ENCODE results near the gene HMGCL. TPM values are rescaled to one million over a fixed set of nuclear protein-coding genes. Genes with fewer than 3 reads are reported as not detected.

Gene HMGCL
- polyA plus RNA-seq, 1 donor (not counting 4 experiments of a cell fraction or from before 2014, with no cell fraction given): 24.1 TPM

- dilution Hi-C loops (cut with MboI; ENCODE audit: extremely low pct_ligation_motif_present, low sequenced_read_pairs): no loop called here
- peaks cover 7 to 19% of the 10 kb centered on the region in 2 experiments for H3K36me3 ChIP-seq (ENCODE audit: control insufficient read depth in 2 of 2, extremely low read depth in 1 of 2, insufficient read depth in 2 of 2, low read length in 2 of 2)
These were observed 8.3 kb downstream of the HMGCL start for GRCh38 chr1:23816906-23817305.

GRCh38 chr1:23816361-23816760 is 8.9 kb downstream of the HMGCL start:
- Histone ChIP-seq H3K27me3 (ENCODE audit: control insufficient read depth, extremely low read depth, insufficient read depth, low read length) (no peaks in the 10 kb centered on the region), H3K79me2 (ENCODE audit: control insufficient read depth, insufficient read depth, low read length) (no peaks in the 10 kb centered on the region), H3K9ac (ENCODE audit: control insufficient read depth, extremely low read depth, insufficient read depth, low read length) (no peak overlapping the region), H3K4me2 (ENCODE audit: control insufficient read depth, extremely low read depth, insufficient read depth, low read depth, low read length) (no peak overlapping the region), H3K27ac (ENCODE audit: control insufficient read depth, insufficient read depth, low read length) (no peak overlapping the region), H3K36me3 (ENCODE audit: control insufficient read depth in 2 of 2, extremely low read depth in 1 of 2, insufficient read depth in 2 of 2, low read length in 2 of 2) (peaks cover 7 to 19% of the 10 kb centered on the region in 2 experiments), H3K4me1 (ENCODE audit: control insufficient read depth, extremely low read depth, insufficient read depth, low read length) (no peaks in the 10 kb centered on the region), H4K20me1 (ENCODE audit: control insufficient read depth, extremely low read depth, insufficient read depth, low read length) (no peaks in the 10 kb centered on the region), H2AFZ (ENCODE audit: control insufficient read depth, low read length) (no peak overlapping the region), H3K4me3 (ENCODE audit: control insufficient read depth in 2 of 3, extremely low read depth in 1 of 3, insufficient read depth in 2 of 3, low read depth in 1 of 3, low read length in 3 of 3) (no peak overlapping the region), H3K9me3 (ENCODE audit: control insufficient read depth, low read depth, low read length) (no peaks in the 10 kb centered on the region), H3K9me1 (ENCODE audit: control insufficient read depth, extremely low read depth, insufficient read depth, low read length) (no peaks in the 10 kb centered on the region)
- no peak for DNase-seq (ENCODE audit: low read depth, low spot score)
- no peak for FAIRE-seq
- no peak for TF ChIP-seq CTCF (optimal IDR thresholded peaks at IDR 0.05 in 1 of 3, IDR thresholded peaks at IDR 0.05 in 1 of 3, conservative IDR thresholded peaks at IDR 0.05 in 1 of 3; ENCODE audit: extremely low read depth in 1 of 3, insufficient read depth in 2 of 3, low read length in 3 of 3)
- TF ChIP-seq EZH2 (IDR thresholded peaks at IDR 0.05; ENCODE audit: low read length): no peak
- dilution Hi-C loops (cut with MboI; ENCODE audit: extremely low pct_ligation_motif_present, low sequenced_read_pairs): no loop called here

More at GRCh38 chr1:23816906-23817305, 8.3 kb downstream of the HMGCL start:
- Histone ChIP-seq H3K9ac (ENCODE audit: control insufficient read depth, extremely low read depth, insufficient read depth, low read length) (no peak overlapping the region), H3K4me1 (ENCODE audit: control insufficient read depth, extremely low read depth, insufficient read depth, low read length) (no peaks in the 10 kb centered on the region), H2AFZ (ENCODE audit: control insufficient read depth, low read length) (no peak overlapping the region), H3K79me2 (ENCODE audit: control insufficient read depth, insufficient read depth, low read length) (no peaks in the 10 kb centered on the region), H3K9me3 (ENCODE audit: control insufficient read depth, low read depth, low read length) (no peaks in the 10 kb centered on the region), H3K4me2 (ENCODE audit: control insufficient read depth, extremely low read depth, insufficient read depth, low read depth, low read length) (no peak overlapping the region), H3K27me3 (ENCODE audit: control insufficient read depth, extremely low read depth, insufficient read depth, low read length) (no peaks in the 10 kb centered on the region), H4K20me1 (ENCODE audit: control insufficient read depth, extremely low read depth, insufficient read depth, low read length) (no peaks in the 10 kb centered on the region), H3K9me1 (ENCODE audit: control insufficient read depth, extremely low read depth, insufficient read depth, low read length) (no peaks in the 10 kb centered on the region), H3K27ac (ENCODE audit: control insufficient read depth, insufficient read depth, low read length) (no peak overlapping the region), H3K4me3 (ENCODE audit: control insufficient read depth in 2 of 3, extremely low read depth in 1 of 3, insufficient read depth in 2 of 3, low read depth in 1 of 3, low read length in 3 of 3) (no peak overlapping the region)
- TF ChIP-seq CTCF (optimal IDR thresholded peaks at IDR 0.05 in 1 of 3, IDR thresholded peaks at IDR 0.05 in 1 of 3, conservative IDR thresholded peaks at IDR 0.05 in 1 of 3; ENCODE audit: extremely low read depth in 1 of 3, insufficient read depth in 2 of 3, low read length in 3 of 3): no peak
- no peak for TF ChIP-seq EZH2 (IDR thresholded peaks at IDR 0.05; ENCODE audit: low read length)
- no peak for FAIRE-seq
- DNase-seq (ENCODE audit: low read depth, low spot score): no peak

Measured in keratinocyte (primary cell).